GM18867 (cell line): ENCODE data around the gene PPL.
"Not testable (repeated sequence)": the region's sequence is repeated elsewhere in the genome, so short reads cannot be mapped to it uniquely, and the experiment has no call there.

Experiments
- ATAC-seq: cut with Tn5 transposase; IDR thresholded peaks from one replicate; pipeline ENCODE4 v1.9.1; 2021; ENCODE audit warnings: mild to moderate bottlenecking, moderate library complexity; ENCODE audit not compliant: unreplicated experiment

PPL gene

DNA sequence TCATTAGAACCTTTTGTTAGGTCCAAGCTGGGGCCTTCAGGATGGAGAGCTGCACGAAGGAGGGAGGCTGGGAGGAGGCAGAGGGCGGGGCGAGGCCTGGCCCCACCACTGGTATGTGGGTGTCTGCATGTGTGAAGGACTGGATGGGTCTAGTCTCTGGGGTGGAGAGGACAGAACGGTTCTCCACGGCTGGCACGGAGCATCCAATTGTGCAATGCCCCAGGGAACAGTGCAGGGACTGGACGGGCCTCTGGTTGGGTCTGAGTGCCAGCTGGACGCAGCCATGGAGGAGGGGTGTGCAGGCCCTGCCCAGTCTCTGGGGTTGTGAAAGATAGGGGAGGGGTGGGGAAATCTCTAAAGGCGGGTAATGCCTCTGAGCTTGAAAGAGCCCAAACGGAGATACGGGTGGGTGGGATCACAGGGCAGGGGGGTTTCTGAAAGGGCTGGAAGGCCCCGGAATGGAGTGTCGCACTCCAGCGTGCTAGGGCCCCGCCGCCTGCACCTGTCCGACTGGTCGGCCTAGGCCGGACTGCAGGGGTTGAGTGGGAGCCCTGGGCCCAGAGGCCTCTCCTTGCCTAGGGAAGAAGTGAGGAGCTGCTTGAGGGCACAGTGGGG, 1.6 kb downstream of the PPL start:
- no peak for ATAC-seq

DNA sequence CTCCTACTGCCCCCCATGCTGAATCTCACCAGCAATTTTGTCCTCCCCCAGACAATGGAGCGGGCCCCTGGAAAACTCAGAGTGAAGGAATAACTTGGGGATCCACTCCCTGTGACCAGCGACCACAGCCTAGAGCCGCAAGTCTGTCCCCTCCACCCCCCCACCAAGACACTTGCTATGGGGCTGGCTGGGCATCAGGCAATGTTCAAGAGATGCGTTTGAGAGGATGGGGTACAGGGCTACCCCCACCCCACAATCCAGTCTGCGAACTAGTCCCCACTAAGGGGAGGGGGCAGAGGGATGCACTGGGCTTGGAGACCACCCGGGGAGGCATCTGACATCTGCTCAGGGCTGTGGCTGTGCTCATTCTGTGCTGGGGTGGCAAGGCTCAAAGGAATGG, 2.4 kb downstream of the PPL start:
- ATAC-seq: no peak

DNA sequence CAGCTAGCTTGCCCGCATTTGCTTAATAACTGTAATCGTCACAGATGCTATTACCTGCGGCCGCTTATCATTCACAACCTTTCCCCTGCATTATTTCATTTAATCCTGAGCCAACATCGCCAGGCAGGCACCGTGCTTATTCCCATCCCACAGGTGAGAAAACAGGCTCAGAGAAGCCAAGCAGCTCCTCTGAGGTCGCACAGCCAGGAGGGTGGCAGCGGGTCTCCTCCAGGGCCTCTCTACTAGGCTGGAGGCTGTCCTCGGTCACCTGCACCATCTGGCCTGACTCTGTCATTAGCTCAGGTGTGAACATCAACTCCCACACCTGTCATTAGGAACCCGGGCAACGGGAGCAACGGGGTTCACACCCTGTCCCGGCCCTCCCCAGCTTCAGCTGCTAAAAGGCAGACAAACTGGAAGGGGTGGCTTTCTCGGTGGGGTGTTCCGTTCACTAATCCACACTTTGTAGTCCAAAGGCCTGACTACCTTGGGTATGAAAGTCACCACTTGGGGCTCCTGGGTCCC, 3.0 kb downstream of the PPL start:
- no peak for ATAC-seq

- ATAC-seq: no peak
Measured at GRCh38 chr16:4933433-4933832, 3.5 kb downstream of the PPL start.

GRCh38 chr16:4931381-4931780, 5.6 kb downstream of the PPL start:
- ATAC-seq: no peak

- ATAC-seq: not testable (repeated sequence)
Measured at GRCh38 chr16:4929619-4930018, 7.3 kb downstream of the PPL start.

GRCh38 chr16:4928227-4928626, 8.7 kb downstream of the PPL start:
- no peak for ATAC-seq

DNA sequence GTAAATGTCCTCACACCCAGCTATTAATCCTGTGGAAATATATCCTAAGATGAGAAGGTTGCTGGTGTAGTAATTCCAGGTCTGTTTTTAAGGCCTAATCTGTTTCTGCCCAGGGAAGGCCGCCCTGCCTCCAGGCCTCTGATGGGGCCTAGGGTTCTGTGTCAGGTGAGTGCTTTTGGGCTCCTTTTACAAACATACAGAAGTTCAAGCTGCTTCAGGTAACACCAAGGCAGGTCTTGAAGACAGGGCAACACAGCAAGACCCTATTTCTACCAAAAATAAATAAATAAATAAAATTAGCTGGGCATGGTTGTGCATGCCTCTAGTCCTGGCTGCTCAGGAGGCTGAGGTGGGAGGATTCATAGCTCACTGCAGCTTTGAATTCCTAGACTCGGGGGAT, 9.3 kb downstream of the PPL start:
- ATAC-seq: no peak

DNA sequence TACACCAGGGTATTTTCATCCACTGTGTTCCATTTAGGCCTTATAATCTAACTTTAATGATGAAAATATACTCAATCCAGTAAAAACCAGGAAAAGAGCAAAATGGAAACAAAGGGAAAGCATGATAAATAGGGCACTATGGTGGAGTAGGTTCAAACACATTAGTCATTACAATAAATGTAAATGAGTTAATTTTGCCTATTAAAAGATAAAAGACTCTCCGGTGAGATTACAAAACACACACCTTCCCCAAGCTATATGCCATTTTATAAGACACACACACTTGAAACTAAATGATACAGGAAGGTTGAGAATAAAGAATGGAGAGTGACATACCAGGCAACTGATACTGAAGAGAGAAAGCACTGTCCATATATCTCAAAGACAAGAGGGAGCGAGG, 10.0 kb downstream of the PPL start:
- no peak for ATAC-seq

GRCh38 chr16:4925791-4926190, 11.2 kb downstream of the PPL start:
- no peak for ATAC-seq

- ATAC-seq: no peak
Measured at GRCh38 chr16:4925293-4925607, 11.7 kb downstream of the PPL start.

GRCh38 chr16:4924593-4925292, 12.2 kb downstream of the PPL start:
- ATAC-seq: no peak

GRCh38 chr16:4923853-4924252, 13.1 kb downstream of the PPL start:
- ATAC-seq: no peak

GRCh38 chr16:4922721-4923342, 14.1 kb downstream of the PPL start:
- no peak for ATAC-seq

DNA sequence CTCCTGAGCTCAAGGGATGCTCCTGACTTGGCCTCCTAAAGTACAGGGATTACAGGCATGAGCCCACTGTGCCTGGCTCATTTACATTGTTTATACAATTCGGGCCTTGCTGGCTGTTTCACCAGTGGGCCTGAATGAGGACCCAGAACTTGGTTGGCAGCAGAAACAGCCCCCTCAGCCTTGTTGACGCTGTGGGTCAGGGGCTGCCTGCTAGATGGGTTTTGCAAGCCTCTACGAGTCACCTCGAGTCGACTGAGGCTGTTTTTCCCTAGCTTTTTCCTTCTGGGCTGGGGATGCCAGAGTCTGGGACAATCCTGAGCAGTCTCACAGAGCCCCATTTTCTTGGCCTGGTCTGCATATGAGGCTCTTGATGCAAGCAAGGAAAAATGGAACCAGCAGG, 16.1 kb downstream of the PPL start:
- ATAC-seq: no peak

DNA sequence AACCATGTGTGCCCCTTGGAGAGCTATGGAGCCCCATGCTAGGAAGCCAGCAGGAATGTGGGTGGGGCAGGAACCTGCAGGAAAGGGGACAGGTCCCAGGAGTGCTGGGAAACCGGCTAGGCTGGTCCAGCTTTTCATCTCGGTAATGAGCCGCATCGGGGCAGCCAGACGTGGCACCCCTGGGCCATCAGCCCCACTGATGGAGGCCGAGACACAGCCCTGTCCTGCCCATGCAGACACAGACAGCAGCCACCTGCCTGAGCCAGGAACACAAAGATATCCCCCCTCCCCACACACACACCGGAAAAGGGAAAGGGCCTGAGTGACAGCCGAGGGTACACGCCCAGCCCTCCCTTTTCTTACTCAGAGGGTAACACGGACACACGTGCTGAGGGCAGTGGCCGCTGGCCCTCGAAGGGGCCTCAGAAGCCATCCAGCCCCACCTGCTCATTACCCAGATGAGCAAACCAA, 18.1 kb downstream of the PPL start:
- no peak for ATAC-seq

DNA sequence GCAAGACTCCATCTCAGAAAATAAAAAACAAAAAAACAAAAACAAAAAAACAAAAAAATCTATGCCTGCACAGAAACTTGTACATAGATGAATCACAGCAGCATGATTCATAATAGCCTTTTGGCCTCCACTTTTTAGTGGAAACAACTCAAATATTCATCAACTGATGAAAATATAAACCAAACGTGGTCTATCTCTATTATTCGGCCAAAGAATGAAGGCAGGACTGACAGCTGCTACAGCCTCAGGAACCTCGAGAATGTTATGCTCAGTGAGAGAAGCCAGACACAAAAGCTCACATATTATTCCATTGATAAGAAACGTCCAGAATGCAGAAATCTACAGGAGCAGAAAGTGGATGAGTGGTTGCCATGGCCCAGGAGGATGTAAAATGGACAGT, 19.8 kb downstream of the PPL start:
- ATAC-seq: no peak

DNA sequence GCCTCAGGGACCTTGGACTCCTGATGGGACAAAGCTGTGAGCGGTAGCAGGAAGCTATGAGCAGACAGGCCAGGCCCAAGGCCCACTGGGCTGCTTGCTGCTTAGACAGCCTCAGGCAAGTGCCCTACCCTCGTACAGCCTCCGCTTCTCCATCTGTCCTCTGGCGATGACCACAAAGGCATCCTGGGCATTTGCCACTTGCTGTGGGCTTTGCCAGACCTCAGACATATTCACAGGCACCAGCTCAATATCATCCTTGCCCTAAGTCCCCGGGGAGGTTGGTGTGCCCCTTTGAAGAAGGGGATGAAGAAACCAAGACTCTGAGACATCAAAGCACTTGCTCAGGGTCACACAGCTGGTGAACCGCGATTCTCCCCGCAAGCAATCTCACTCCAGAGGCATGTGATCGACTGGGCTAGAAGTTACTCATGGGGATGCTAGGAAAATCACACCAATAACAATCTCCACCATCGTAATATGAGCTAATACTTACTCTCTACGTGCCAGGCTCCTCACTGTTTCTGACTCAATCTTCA, 21.7 kb downstream of the PPL start:
- ATAC-seq: no peak

- ATAC-seq: no peak
Measured at GRCh38 chr16:4914528-4915225, 22.3 kb downstream of the PPL start.

DNA sequence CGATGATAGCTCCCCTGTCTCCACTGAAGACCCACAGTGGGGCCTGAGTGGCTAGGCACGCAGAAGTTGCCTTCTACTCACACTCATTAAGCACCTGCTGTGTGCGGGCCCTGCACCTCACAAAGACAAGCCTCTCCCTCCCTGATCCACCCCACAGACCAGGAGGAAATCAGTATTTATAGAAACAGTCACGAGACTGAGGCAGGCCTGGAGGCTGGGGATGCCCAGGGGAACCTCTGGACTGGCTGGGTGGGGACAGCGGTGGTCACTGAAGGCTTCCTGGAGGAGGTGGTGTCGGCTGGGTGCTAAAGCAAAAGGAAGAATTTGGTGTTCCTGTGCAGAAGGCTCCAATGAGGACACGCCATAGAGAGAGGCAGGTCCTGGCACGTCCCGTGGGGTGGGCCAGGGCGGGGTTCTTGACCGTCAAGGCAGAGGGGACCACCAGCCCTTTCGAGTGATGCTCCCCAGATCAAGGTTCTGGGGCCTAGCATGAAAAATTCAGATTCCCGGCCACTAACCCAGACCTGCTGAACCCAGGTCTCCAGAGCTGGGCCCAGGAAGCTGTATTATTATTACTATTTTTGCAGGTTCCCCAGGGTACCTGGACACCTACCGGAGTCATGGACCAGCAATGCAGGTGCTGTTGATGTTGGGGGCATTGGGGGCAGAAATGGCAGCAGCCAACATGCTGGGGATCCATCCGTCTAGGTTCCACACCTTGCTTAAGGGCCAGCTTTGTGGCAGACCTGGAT, 23.0 kb downstream of the PPL start:
- no peak for ATAC-seq
